SK-N-SH (cell line): ENCODE measurements around the gene PTPRB. TPM values are rescaled to one million over a fixed set of nuclear protein-coding genes. Genes with fewer than 3 reads are reported as not detected.

Experiments used
- CTCF ChIA-PET: fragments of 300-600, 350-600 bp; formaldehyde crosslinking; extraction: SDS; loops from one replicate; lab custom pipeline; 2021; lab: Yijun Ruan, JAX
- POLR2A ChIA-PET: fragments of 350-600 bp; sonication (Branson Sonifier 250); formaldehyde crosslinking; extraction: SDS; loops from one replicate; lab custom pipeline; 2020; ENCODE audit warnings: antibody characterized with exemption, inconsistent platforms; lab: Yijun Ruan, JAX
- DNase-seq: peaks from one replicate; pipeline ENCODE4 v3.0.0; 2012
- H2AFZ ChIP-seq: fragments of 200-600 bp; sonication (generic); 2 replicates; pipeline ENCODE4 v1.8.1; 2016; ENCODE audit warnings: antibody characterized with exemption, mild to moderate bottlenecking, low read depth
- H3F3A ChIP-seq: fragments of 200-600 bp; sonication (generic); replicated peaks from 2 replicates; pipeline ENCODE3; 2016; ENCODE audit warnings: antibody characterized with exemption, mild to moderate bottlenecking; ENCODE audit not compliant: insufficient read depth
- H3K27ac ChIP-seq, 2 experiments: fragments of 200-500 bp in 1 of 2; fragments of 200-600 bp in 1 of 2; sonication (Bioruptor generic) in 1 of 2; sonication (generic), shearing (Covaris generic) in 1 of 2; 2 replicates each; pipeline versions ENCODE4 v1.5.1 to v1.6.1; 2014 to 2016; ENCODE audit warnings: low read depth in 2 of 2, inconsistent platforms in 1 of 2, low read length in 1 of 2, mild to moderate bottlenecking in 1 of 2, mixed read lengths in 1 of 2
- H3K27me3 ChIP-seq: fragments of 200-600 bp; sonication (generic), shearing (Covaris generic); 2 replicates; pipeline ENCODE4 v1.6.1; 2016; ENCODE audit warnings: mixed run types; ENCODE audit not compliant: insufficient read depth
- H3K36me3 ChIP-seq, 2 experiments: fragments of 200-500 bp in 1 of 2; fragments of 200-600 bp in 1 of 2; sonication (Bioruptor generic) in 1 of 2; sonication (generic) in 1 of 2; replicated peaks in 1 of 2; 2 replicates each; pipeline versions ENCODE3 to v1.5.1; 2014 to 2016; ENCODE audit warnings: low read length in 1 of 2, mild to moderate bottlenecking in 1 of 2; ENCODE audit not compliant: insufficient read depth in 2 of 2, control insufficient read depth in 1 of 2
- H3K4me1 ChIP-seq, 2 experiments: fragments of 200-500 bp in 1 of 2; fragments of 200-600 bp in 1 of 2; sonication (Bioruptor generic) in 1 of 2; sonication (generic), shearing (Covaris generic) in 1 of 2; 2 replicates each; pipeline versions ENCODE4 v1.5.1 to v1.6.1; 2014 to 2016; ENCODE audit warnings: low read depth in 1 of 2, low read length in 1 of 2, mixed run types in 1 of 2; ENCODE audit not compliant: insufficient read depth in 2 of 2, control insufficient read depth in 1 of 2
- H3K4me2 ChIP-seq: fragments of 200-600 bp; sonication (generic), shearing (Covaris generic); 2 replicates; pipeline ENCODE4 v1.6.1; 2017; ENCODE audit warnings: mixed run types
- H3K4me3 ChIP-seq, 2 experiments: fragments of 200-500 bp in 1 of 2; fragments of 200-600 bp in 1 of 2; sonication (Bioruptor generic) in 1 of 2; sonication (generic), shearing (Covaris generic) in 1 of 2; 2 replicates each; pipeline versions ENCODE4 v1.5.1 to v1.8.1; 2014 to 2016; ENCODE audit warnings: low read depth in 2 of 2, inconsistent platforms in 1 of 2, low read length in 1 of 2, mild to moderate bottlenecking in 1 of 2, mixed read lengths in 1 of 2, moderate library complexity in 1 of 2
- H3K79me2 ChIP-seq: fragments of 200-600 bp; sonication (generic); 2 replicates; pipeline ENCODE4 v1.8.1; 2017; ENCODE audit warnings: mild to moderate bottlenecking; ENCODE audit not compliant: insufficient read depth
- H3K9ac ChIP-seq: fragments of 200-600 bp; sonication (generic); 2 replicates; pipeline ENCODE4 v1.6.1; 2017; ENCODE audit warnings: mixed run types
- H3K9me2 ChIP-seq: fragments of 200-600 bp; sonication (generic); 2 replicates; pipeline ENCODE4 v1.6.1; 2017; ENCODE audit warnings: mixed run types
- H3K9me3 ChIP-seq: fragments of 200-600 bp; sonication (generic); 2 replicates; pipeline ENCODE4 v1.6.1; 2017; ENCODE audit warnings: mixed run types, mild to moderate bottlenecking, moderate library complexity
- H4K20me1 ChIP-seq: fragments of 200-600 bp; sonication (generic); 2 replicates; pipeline ENCODE4 v1.6.1; 2017; ENCODE audit warnings: mild to moderate bottlenecking, mixed run types; ENCODE audit not compliant: insufficient read depth
- CHD2 ChIP-seq: fragments of 150-350 bp; IDR thresholded peaks from 2 replicates; pipeline ENCODE4 v1.6.1; 2018; ENCODE audit warnings: low read length; ENCODE audit not compliant: partially characterized antibody
- EP300 ChIP-seq, 2 experiments: IDR thresholded peaks; 2 replicates each; pipeline versions ENCODE4 v1.4.0 to v1.6.1; 2012; ENCODE audit warnings: borderline replicate concordance in 1 of 2, low read depth in 1 of 2, low read length in 1 of 2
- FOSL2 ChIP-seq: IDR thresholded peaks from 2 replicates; pipeline ENCODE4 v1.4.0; 2012; ENCODE audit warnings: low read depth, mild to moderate bottlenecking, moderate library complexity, borderline replicate concordance
- FOXM1 ChIP-seq: IDR thresholded peaks from 2 replicates; pipeline ENCODE4 v1.4.0; 2012; ENCODE audit warnings: low read depth, mild to moderate bottlenecking
- GABPA ChIP-seq: IDR thresholded peaks from 2 replicates; pipeline ENCODE4 v1.4.0; 2012; ENCODE audit warnings: low read depth, mild to moderate bottlenecking
- GATA2 ChIP-seq: sonication (generic); formaldehyde crosslinking; IDR thresholded peaks from 2 replicates; pipeline ENCODE4 v1.5.0; 2020; ENCODE audit warnings: mild to moderate bottlenecking, missing genetic modification reagents
- JUND ChIP-seq: IDR thresholded peaks from 2 replicates; pipeline ENCODE4 v1.4.0; 2012
- MEF2A ChIP-seq: IDR thresholded peaks from 2 replicates; pipeline ENCODE4 v1.4.0; 2012; ENCODE audit warnings: low read depth, borderline replicate concordance
- MXI1 ChIP-seq: IDR thresholded peaks from 2 replicates; pipeline ENCODE4 v1.6.1; 2012; ENCODE audit warnings: mild to moderate bottlenecking, low read depth, low read length, improper control_type of control experiment
- NRF1 ChIP-seq: IDR thresholded peaks from 2 replicates; pipeline ENCODE4 v1.6.1; 2012; ENCODE audit warnings: low read depth, mild to moderate bottlenecking, low read length
- POLR2AphosphoS5 ChIP-seq: IDR thresholded peaks from 2 replicates; pipeline ENCODE4 v1.6.1; 2012; ENCODE audit warnings: low read depth, low read length
- RFX5 ChIP-seq: IDR thresholded peaks from 2 replicates; pipeline ENCODE4 v1.6.1; 2012; ENCODE audit warnings: mild to moderate bottlenecking, improper control_type of control experiment, low read length
- RXRA ChIP-seq: IDR thresholded peaks from 2 replicates; pipeline ENCODE4 v1.4.0; 2012; ENCODE audit warnings: low read depth, mild to moderate bottlenecking, borderline replicate concordance
- SIN3A ChIP-seq: IDR thresholded peaks from 2 replicates; pipeline ENCODE4 v1.6.1; 2012; ENCODE audit warnings: low read depth, mild to moderate bottlenecking, low read length, moderate library complexity, borderline replicate concordance
- SMC3 ChIP-seq: IDR thresholded peaks from 2 replicates; pipeline ENCODE4 v1.6.1; 2012; ENCODE audit warnings: low read depth, low read length, improper control_type of control experiment
- TAF1 ChIP-seq: IDR thresholded peaks from 2 replicates; pipeline ENCODE4 v1.6.1; 2012; ENCODE audit warnings: low read depth, mild to moderate bottlenecking, low read length, moderate library complexity, borderline replicate concordance
- TCF12 ChIP-seq: IDR thresholded peaks from 2 replicates; pipeline ENCODE4 v1.4.0; 2012
- TEAD4 ChIP-seq: IDR thresholded peaks from 2 replicates; pipeline ENCODE4 v1.4.0; 2012; ENCODE audit warnings: mild to moderate bottlenecking, borderline replicate concordance; ENCODE audit not compliant: insufficient read depth
- WGBS: methylation state at CpG from one replicate; pipeline ENCODE4 v1.1.6; 2017; ENCODE audit warnings: low lambda C conversion rate; 5-methylcytosine and 5-hydroxymethylcytosine counted together
- polyA plus RNA-seq, 3 experiments: library from polyadenylated mRNA; depleted of rRNA; stranded (reverse); fragments of >200 nt; gene quantifications; 2 replicates each; pipeline ENCODE4 v1.2.3, GENCODE V29; 2012
- TF ChIP-seq, protein P1 (sequence below): IDR thresholded peaks from 2 replicates; pipeline ENCODE4 v1.4.0; 2012; ENCODE audit warnings: low read depth, borderline replicate concordance
- TF ChIP-seq, protein P2 (sequence below): IDR thresholded peaks from 2 replicates; pipeline ENCODE4 v1.4.0; 2012; ENCODE audit warnings: low read depth

PTPRB gene
- polyA plus RNA-seq, 1 of the 3 experiments (the other 2 are of a cell fraction), result 1.1 TPM

DNA sequence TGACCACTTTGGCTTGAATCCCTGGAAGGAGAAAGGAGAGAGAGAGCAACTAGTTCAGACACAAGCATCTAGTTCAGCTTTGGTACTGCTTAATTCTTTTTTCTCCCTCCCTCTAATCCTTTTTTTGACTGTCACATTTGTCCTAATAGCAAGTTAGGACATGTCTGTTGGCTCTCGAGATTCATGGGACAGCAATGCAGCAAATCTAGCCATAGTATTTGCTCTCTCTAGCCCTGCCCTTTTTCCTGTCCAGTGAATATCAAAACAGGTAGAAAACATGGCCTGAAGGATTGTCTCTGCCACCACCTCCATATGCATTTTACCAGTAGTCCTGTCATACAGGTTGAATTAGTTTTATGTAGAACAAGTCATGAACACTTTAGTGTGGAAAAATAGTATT lies 116.4 kb downstream of the PTPRB start:
- H4K20me1 ChIP-seq, result no peaks in the 10 kb centered on the region
- WGBS, result 17% methylated on average over 1 of the region's 1 CpG
- peaks cover 0 to 3% of the 10 kb centered on the region in 2 experiments for H3K36me3 ChIP-seq
- no peaks in the 10 kb centered on the region for H3K27me3 ChIP-seq
- no peaks in the 10 kb centered on the region for H3K9me3 ChIP-seq
- H3K27ac ChIP-seq, result no peak overlapping the region
- no peak overlapping the region for H2AFZ ChIP-seq
- ChIA-PET CTCF (interaction anchor here (1.0 kb wide), 2 partner anchors 34 to 199 kb away, joined by 3 read pairs; no protein-coding TSS in a partner anchor), POLR2A (no interaction called here)
- no peak overlapping the region for H3K4me3 ChIP-seq
- H3K4me1 ChIP-seq, result no peaks in the 10 kb centered on the region
- H3K9ac ChIP-seq, result no peak overlapping the region
- no peaks in the 10 kb centered on the region for H3K79me2 ChIP-seq
- no peak for DNase-seq
- TF ChIP-seq TCF12 (no peak), FOSL2 (no peak), NRF1 (no peak), GATA2 (CRISPR knock-in tag) (no peak), EP300 (IDR thresholded peaks at IDR 0.05; ENCODE audit: borderline replicate concordance in 1 of 2, low read depth in 1 of 2, low read length in 1 of 2) (no peak), POLR2AphosphoS5 (no peak), RFX5 (no peak), MXI1 (no peak), RXRA (no peak), TEAD4 (no peak), JUND (no peak), MEF2A (no peak)
- TF ChIP-seq, protein P1, sequence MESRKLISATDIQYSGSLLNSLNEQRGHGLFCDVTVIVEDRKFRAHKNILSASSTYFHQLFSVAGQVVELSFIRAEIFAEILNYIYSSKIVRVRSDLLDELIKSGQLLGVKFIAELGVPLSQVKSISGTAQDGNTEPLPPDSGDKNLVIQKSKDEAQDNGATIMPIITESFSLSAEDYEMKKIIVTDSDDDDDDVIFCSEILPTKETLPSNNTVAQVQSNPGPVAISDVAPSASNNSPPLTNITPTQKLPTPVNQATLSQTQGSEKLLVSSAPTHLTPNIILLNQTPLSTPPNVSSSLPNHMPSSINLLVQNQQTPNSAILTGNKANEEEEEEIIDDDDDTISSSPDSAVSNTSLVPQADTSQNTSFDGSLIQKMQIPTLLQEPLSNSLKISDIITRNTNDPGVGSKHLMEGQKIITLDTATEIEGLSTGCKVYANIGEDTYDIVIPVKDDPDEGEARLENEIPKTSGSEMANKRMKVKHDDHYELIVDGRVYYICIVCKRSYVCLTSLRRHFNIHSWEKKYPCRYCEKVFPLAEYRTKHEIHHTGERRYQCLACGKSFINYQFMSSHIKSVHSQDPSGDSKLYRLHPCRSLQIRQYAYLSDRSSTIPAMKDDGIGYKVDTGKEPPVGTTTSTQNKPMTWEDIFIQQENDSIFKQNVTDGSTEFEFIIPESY, result no peak
- TF ChIP-seq, protein P2, sequence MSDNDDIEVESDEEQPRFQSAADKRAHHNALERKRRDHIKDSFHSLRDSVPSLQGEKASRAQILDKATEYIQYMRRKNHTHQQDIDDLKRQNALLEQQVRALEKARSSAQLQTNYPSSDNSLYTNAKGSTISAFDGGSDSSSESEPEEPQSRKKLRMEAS, result no peak
- no peaks in the 10 kb centered on the region for H3F3A ChIP-seq
- H3K4me2 ChIP-seq, result no peak overlapping the region
- no peaks in the 10 kb centered on the region for H3K9me2 ChIP-seq

DNA sequence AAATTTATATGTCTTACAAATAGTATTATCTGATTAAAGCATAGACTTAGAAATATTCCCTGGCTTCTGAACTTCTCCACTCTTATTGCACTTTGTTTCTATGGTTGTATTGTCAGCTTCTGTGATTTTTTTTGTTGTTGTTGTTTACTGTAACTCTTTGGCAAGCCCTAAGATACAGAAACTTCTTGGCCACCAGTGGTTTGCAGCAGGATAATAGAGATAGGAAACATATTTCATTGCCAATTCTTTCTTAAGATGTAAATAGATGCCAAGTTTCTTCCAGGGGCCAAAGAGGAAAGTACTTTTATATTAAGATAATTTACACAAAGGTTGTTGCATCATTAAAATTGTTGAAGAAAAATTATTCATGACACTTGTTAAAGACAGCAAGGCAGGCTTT lies 123.8 kb downstream of the PTPRB start:
- ChIA-PET CTCF (no interaction called here), POLR2A (no interaction called here)
- Histone ChIP-seq H3K9ac (no peak overlapping the region), H3K27me3 (no peaks in the 10 kb centered on the region), H3K79me2 (no peaks in the 10 kb centered on the region), H3K36me3 (no peaks in the 10 kb centered on the region), H2AFZ (no peak overlapping the region), H3K4me2 (no peak overlapping the region), H3K9me3 (no peaks in the 10 kb centered on the region), H3K27ac (no peak overlapping the region), H4K20me1 (no peaks in the 10 kb centered on the region), H3K9me2 (no peaks in the 10 kb centered on the region), H3F3A (no peaks in the 10 kb centered on the region), H3K4me3 (no peak overlapping the region), H3K4me1 (no peaks in the 10 kb centered on the region)
- DNase-seq, result no peak
- TF ChIP-seq SMC3 (no peak), NRF1 (no peak), FOXM1 (no peak), GABPA (no peak), EP300 (IDR thresholded peaks at IDR 0.05; ENCODE audit: borderline replicate concordance in 1 of 2, low read depth in 1 of 2, low read length in 1 of 2) (no peak), RFX5 (no peak), CHD2 (no peak), TEAD4 (no peak), SIN3A (no peak), POLR2AphosphoS5 (no peak), TAF1 (no peak)
